ENCODE results near the gene DLX4.

Gene DLX4

GRCh38 chr17:50014471-50015088, 45.6 kb downstream of the DLX4 start:
- DNase-seq (ENCODE audit: low spot score) = no peak

DNA sequence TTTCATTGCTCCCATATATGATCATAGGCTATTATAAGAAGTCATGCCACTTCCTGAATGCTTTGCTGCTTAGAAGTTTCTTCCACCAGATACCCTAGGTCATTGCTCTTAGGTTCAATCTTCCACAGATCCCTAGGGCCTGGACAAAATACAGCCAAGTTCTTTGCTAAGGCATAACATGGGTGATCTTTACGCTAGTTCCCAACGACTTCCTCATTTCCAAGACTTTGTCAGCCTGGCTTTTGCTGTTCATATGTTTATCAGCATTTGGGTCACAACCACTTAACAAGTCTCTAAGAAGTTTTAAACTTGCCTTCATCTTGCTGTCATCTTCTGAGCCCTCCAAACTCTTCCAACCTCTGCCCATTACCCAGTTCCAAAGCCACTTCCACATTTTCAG, 46.2 kb downstream of the DLX4 start:
- DNase-seq (ENCODE audit: low spot score) = no peak

DNA sequence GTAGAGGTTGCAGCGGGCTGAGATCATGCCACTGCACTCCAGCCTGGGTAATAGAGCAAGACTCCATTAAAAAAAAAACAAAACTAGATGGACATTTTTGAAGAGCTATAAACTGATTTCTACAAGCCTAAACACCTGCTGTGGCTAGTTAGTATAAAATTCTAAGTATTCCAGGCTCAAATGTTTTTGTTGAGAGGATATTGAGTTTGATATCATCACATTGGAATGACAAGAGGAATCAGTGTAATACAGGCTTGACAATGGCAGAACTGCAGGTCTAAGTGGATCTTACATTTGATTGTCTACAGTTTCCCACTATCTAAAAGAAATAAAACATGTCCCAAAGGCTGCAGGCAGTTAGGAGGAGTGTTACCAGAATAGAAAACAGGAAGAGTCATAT, 49.9 kb downstream of the DLX4 start:
- no peak for DNase-seq (ENCODE audit: low spot score)

- no peak for DNase-seq (ENCODE audit: low spot score)
These were observed 52.0 kb downstream of the DLX4 start for GRCh38 chr17:50020841-50021599.

DNA sequence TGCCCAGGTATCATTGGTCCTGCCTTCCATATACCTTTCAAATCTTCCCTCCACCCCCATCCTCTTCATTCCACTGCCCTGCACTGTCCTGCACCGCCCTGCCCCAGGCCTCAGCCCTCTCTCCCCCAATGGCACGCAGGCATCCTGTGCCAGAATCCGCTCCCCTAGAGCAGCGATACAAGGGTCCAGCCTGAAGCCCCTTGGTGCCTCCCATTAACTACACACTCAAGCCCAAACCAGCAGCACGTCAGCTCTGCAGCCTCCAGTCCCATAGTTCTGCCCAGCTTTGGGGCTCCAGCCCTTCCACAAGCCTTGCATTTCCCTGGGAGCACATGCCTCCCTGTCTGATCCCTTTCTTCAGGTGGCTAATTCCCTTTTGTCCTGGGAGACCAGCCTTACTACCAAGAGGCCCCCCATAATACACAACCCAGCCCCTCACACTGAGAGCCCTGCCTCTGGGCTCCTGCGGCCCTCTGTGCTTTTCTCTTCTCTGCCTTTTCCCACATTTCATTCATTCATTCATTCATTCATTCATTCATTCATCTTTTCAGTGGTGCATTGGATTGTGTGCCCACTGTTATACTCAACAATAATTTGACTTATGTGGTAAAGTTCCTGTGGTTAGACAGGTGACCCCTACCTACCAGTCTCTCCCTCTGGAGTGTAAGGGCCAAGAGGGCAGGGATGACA, 52.8 kb downstream of the DLX4 start:
- no peak for DNase-seq (ENCODE audit: low spot score)

DNA sequence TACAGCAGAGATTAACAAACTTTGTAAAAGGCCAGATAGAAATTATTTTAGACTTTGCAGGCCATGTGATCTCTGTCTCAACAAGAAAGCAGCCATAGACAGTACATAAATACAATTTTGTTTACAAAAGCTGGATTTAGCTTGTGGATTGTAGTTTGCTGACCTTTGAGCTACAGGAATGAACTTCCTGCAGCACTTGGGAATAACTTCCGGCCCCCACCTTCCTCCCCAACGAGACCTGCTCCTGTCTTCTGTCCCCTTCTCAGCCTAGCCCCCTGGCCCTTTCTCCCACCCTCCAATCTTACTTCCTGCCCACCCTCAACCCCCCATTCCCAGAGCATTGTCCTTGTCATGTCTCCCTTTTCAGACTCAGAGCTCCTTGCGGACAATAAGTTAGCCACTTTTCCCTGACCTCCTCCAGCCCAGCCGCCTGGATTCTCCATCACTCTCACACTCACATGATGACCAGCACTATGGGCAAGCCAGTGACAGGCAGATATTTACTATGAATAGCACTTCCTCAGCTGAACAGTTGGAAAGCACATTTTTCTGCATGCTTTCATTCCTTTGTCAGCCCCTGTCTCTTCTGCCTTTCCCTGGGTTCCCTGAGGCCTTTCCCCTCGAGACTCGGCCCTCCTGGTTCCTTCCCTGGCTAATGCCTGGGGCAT, 53.6 kb downstream of the DLX4 start:
- no peak for DNase-seq (ENCODE audit: low spot score)

GRCh38 chr17:50023520-50023919, 54.5 kb downstream of the DLX4 start:
- no peak for DNase-seq (ENCODE audit: low spot score)

Measured in putamen (tissue), 1 donor.